ENCODE measurements around the gene DCAF6. TPM values are rescaled to one million over a fixed set of nuclear protein-coding genes. Genes with fewer than 3 reads are reported as not detected.

DCAF6 gene
- total RNA-seq, 2 donors from 2014 or later, result 47.2 to 76.7 TPM

DNA sequence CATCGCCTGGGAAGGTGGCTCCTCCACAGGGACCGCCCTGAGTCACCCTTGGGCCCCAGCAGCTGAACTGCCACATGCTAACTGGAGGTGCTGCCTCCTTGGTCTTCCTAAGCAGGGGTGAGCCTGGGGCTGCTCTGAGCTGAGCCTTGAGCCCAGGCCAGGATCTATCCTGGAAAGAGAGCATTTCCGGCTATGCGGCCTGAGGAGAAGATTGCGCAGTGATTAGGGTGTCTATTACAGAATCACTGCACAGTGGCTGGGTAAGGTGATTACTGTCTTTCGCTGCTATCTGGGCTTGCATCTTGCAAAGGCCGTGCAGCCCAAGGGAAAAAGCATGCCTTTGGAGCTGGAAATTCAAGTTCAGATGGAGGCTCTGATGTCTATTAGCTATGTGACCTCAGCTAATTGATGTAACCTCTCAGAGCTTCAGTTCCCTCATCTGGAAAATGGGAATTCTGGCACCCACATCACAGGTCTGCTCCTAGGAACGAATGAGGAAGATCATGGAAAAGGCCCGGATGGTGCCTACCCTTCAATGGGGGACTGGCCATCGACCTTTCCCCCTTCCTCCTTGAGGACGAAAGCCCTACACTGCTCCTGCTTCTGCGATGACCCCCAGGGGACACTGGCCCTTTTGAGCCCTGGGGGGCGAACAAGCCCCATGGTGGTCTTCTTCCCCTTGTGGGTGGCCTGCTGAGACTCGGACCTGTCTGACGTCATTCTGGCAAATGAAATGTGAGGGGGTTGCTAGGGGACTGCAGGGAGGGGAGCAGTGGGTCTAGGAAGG, 162.2 kb downstream of the DCAF6 start:
- H3K36me3 ChIP-seq, result peaks cover 7% of the 10 kb centered on the region
- ATAC-seq (ENCODE audit: insufficient number of reproducible peaks, low FRiP score, low read depth), result no peak
- H3K9me3 ChIP-seq, result no peaks in the 10 kb centered on the region
- no peak overlapping the region for H3K27ac ChIP-seq
- H3K27me3 ChIP-seq (replicated peaks; ENCODE audit: insufficient read depth), result no peaks in the 10 kb centered on the region
- H3K4me3 ChIP-seq, result no peak overlapping the region
- DNase-seq (ENCODE audit: low spot score), result no peak
- TF ChIP-seq, protein P1, sequence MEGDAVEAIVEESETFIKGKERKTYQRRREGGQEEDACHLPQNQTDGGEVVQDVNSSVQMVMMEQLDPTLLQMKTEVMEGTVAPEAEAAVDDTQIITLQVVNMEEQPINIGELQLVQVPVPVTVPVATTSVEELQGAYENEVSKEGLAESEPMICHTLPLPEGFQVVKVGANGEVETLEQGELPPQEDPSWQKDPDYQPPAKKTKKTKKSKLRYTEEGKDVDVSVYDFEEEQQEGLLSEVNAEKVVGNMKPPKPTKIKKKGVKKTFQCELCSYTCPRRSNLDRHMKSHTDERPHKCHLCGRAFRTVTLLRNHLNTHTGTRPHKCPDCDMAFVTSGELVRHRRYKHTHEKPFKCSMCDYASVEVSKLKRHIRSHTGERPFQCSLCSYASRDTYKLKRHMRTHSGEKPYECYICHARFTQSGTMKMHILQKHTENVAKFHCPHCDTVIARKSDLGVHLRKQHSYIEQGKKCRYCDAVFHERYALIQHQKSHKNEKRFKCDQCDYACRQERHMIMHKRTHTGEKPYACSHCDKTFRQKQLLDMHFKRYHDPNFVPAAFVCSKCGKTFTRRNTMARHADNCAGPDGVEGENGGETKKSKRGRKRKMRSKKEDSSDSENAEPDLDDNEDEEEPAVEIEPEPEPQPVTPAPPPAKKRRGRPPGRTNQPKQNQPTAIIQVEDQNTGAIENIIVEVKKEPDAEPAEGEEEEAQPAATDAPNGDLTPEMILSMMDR (IDR thresholded peaks at IDR 0.05), result no peak
- H3K4me1 ChIP-seq (ENCODE audit: control insufficient read depth in 1 of 2, low read depth in 2 of 2), result peaks cover 0 to 1% of the 10 kb centered on the region in 2 donors

DNA sequence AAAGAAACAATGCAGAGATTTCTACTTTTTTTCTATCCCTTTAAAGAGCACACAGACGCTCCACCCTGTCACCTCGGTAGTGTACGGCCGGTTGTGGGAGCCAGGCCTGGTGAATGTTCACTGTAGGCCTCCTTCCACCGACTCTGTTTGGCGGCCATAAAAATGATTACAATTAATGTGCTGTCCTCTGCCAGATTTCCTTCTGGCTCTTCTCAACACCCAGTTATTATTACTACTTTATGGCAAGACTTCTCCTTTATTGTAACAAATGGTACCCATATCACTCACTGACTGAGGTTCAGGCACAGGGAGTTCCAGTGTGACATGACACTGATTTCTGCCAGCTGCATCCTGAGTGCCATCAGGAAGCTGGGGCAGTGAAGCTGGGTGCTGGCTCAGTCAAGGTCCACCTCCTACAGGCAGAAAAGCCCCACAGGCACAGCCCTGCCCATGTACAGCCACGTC, 162.9 kb downstream of the DCAF6 start:
- TF ChIP-seq, protein P1 (IDR thresholded peaks at IDR 0.05), result no peak
- Histone ChIP-seq H3K4me1 (ENCODE audit: control insufficient read depth in 1 of 2, low read depth in 2 of 2) (no peaks in the 10 kb centered on the region), H3K36me3 (peaks cover 7% of the 10 kb centered on the region), H3K4me3 (no peak overlapping the region), H3K27me3 (replicated peaks; ENCODE audit: insufficient read depth) (no peaks in the 10 kb centered on the region), H3K27ac (no peak overlapping the region), H3K9me3 (no peaks in the 10 kb centered on the region)
- DNase-seq (ENCODE audit: low spot score) (no peak), ATAC-seq (ENCODE audit: insufficient number of reproducible peaks, low FRiP score, low read depth) (no peak)

DNA sequence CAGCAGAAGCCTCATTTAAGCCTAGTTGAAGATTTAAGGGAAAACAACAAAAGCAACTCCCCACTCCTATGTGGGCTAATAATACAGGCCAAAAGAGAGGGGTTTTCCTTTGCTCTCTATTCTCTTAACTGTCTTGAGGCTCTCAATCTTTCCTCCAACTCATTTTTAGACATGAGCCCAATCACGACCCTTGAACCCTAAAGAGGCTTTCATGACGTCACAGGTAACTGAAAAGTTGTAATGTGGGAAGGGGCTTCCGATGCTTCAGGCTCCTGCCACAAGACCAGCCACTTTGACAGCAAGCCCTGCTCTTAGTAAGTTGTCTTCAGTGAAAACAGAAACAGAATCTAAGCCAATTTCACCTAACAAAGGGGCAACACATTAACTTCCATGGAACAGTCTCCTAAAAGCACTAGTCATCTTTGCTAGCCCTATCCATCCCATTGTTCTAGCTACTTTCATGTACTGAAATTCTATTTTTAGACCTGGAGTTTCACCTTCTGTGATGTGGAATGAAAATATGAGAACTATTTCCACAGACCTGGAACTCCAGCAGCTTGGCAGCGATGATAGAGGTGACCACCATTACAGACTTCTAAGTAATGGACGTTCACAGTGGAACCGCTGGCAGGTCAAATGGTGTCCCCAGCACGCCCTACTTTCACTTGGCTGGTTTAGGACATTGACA, 164.0 kb downstream of the DCAF6 start:
- DNase-seq (ENCODE audit: low spot score) (no peak), ATAC-seq (ENCODE audit: insufficient number of reproducible peaks, low FRiP score, low read depth) (no peak)
- no peak overlapping the region for H3K4me3 ChIP-seq
- no peaks in the 10 kb centered on the region for H3K9me3 ChIP-seq
- TF ChIP-seq, protein P1 (IDR thresholded peaks at IDR 0.05), result no peak
- H3K36me3 ChIP-seq, result peaks cover 7% of the 10 kb centered on the region
- no peaks in the 10 kb centered on the region for H3K27me3 ChIP-seq (replicated peaks; ENCODE audit: insufficient read depth)
- no peaks in the 10 kb centered on the region for H3K4me1 ChIP-seq (ENCODE audit: control insufficient read depth in 1 of 2, low read depth in 2 of 2)
- no peak overlapping the region for H3K27ac ChIP-seq

DNA sequence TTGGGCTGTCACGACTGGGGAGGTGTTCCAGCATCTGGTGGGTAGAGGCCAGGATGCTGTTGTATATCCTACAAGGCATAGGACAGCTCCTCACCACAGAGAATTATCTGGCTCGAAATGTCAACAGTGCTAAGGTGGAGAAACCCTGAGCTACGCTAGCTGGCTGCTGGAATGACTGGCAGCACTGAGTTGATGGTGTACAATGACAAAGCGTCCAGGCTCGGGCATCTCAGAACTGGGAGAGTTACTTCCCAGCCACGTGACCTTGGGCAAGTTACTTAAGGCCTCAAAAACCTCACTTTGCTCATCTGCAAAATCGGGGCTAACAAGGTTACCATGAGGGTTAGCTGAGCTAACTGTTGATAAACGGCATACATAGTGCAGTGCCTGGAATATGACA, 164.9 kb downstream of the DCAF6 start:
- DNase-seq (ENCODE audit: low spot score) (no peak), ATAC-seq (ENCODE audit: insufficient number of reproducible peaks, low FRiP score, low read depth) (no peak)
- Histone ChIP-seq H3K4me3 (no peak overlapping the region), H3K4me1 (ENCODE audit: control insufficient read depth in 1 of 2, low read depth in 2 of 2) (no peaks in the 10 kb centered on the region), H3K27ac (no peak overlapping the region), H3K9me3 (no peaks in the 10 kb centered on the region), H3K27me3 (replicated peaks; ENCODE audit: insufficient read depth) (no peaks in the 10 kb centered on the region), H3K36me3 (peaks cover 3% of the 10 kb centered on the region)
- TF ChIP-seq, protein P1 (IDR thresholded peaks at IDR 0.05), result no peak

DNA sequence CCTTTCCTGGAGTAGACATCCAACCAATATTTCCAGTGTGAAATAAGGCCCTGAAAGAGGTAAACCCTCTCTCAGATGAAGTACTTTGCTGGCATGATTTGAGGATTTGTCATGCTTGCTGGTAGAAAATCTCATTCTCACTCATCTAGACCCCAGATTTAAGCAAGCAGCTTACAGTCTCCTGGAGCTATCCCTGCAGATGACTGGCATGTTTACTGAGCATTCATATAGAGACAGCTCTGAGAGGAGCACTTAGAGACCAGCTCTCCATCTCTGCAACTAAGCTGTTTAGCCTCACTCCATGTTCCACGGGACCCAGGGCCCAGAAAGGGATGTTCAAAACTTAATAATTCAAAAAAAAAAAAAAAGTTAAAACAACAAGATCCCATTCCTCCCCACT, 166.0 kb downstream of the DCAF6 start:
- no peaks in the 10 kb centered on the region for H3K36me3 ChIP-seq
- H3K27ac ChIP-seq, result no peak overlapping the region

More for the DNA sequence above, 166.0 kb downstream of the DCAF6 start:
- no peaks in the 10 kb centered on the region for H3K4me1 ChIP-seq (ENCODE audit: control insufficient read depth in 1 of 2, low read depth in 2 of 2)
- H3K4me3 ChIP-seq, result no peak overlapping the region
- no peak for DNase-seq (ENCODE audit: low spot score)
- no peak for ATAC-seq (ENCODE audit: insufficient number of reproducible peaks, low FRiP score, low read depth)
- TF ChIP-seq, protein P1 (IDR thresholded peaks at IDR 0.05), result no peak
- H3K9me3 ChIP-seq, result no peaks in the 10 kb centered on the region
- no peaks in the 10 kb centered on the region for H3K27me3 ChIP-seq (replicated peaks; ENCODE audit: insufficient read depth)

Data from thoracic aorta (tissue), 2 donors.